Panc1 (cell line): ENCODE results near the gene TRIOBP.

Experiments used
- POLR2AphosphoS5 ChIP-seq: IDR thresholded peaks from 2 replicates; pipeline ENCODE4 v1.6.1; 2012; ENCODE audit warnings: mild to moderate bottlenecking, low read depth, low read length, moderate library complexity
- SIN3A ChIP-seq: IDR thresholded peaks from 2 replicates; pipeline ENCODE4 v1.6.1; 2012; ENCODE audit warnings: low read depth, mild to moderate bottlenecking, low read length, moderate library complexity, borderline replicate concordance; ENCODE audit not compliant: insufficient read depth
- TCF7L2 ChIP-seq: IDR thresholded peaks from 2 replicates; pipeline ENCODE4 v1.6.1; 2011; ENCODE audit warnings: mild to moderate bottlenecking, low read depth, low read length, inconsistent platforms
- TF ChIP-seq, protein P1 (sequence below): fragments of 450-650 bp; IDR thresholded peaks from 2 replicates; pipeline ENCODE4 v1.5.1; 2017; ENCODE audit warnings: mild to moderate bottlenecking
- TF ChIP-seq, protein P2 (sequence below), 2 experiments: IDR thresholded peaks; 2 replicates each; pipeline ENCODE4 v1.6.1; 2011 to 2012; ENCODE audit warnings: low read depth in 2 of 2, control low read depth in 1 of 2, low read length in 1 of 2, mild to moderate bottlenecking in 1 of 2, moderate library complexity in 1 of 2; ENCODE audit not compliant: insufficient read depth in 1 of 2

DNA sequence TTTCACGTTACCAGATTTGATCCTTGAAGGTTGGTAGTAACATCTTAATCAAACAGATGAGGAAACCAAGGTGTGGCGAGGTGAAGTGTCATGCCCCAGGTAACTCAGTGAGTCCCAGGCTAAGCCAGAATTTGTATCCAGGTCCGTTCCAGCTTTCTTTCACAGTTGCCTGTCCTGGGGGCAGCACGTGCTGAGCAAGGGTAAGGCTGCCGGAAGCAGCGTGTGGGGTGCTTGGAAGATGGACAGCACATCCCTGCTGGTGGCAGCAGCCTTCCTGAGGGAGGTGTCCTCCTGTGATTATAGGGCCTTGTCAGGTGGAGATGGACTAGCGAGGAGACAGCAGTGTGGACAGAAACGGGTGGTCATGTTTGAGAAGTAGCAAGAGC lies 50.9 kb downstream of the TRIOBP start:
- no peak for TF ChIP-seq POLR2AphosphoS5
- TF ChIP-seq, protein P1, sequence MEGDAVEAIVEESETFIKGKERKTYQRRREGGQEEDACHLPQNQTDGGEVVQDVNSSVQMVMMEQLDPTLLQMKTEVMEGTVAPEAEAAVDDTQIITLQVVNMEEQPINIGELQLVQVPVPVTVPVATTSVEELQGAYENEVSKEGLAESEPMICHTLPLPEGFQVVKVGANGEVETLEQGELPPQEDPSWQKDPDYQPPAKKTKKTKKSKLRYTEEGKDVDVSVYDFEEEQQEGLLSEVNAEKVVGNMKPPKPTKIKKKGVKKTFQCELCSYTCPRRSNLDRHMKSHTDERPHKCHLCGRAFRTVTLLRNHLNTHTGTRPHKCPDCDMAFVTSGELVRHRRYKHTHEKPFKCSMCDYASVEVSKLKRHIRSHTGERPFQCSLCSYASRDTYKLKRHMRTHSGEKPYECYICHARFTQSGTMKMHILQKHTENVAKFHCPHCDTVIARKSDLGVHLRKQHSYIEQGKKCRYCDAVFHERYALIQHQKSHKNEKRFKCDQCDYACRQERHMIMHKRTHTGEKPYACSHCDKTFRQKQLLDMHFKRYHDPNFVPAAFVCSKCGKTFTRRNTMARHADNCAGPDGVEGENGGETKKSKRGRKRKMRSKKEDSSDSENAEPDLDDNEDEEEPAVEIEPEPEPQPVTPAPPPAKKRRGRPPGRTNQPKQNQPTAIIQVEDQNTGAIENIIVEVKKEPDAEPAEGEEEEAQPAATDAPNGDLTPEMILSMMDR, result no peak
- TF ChIP-seq, protein P2, sequence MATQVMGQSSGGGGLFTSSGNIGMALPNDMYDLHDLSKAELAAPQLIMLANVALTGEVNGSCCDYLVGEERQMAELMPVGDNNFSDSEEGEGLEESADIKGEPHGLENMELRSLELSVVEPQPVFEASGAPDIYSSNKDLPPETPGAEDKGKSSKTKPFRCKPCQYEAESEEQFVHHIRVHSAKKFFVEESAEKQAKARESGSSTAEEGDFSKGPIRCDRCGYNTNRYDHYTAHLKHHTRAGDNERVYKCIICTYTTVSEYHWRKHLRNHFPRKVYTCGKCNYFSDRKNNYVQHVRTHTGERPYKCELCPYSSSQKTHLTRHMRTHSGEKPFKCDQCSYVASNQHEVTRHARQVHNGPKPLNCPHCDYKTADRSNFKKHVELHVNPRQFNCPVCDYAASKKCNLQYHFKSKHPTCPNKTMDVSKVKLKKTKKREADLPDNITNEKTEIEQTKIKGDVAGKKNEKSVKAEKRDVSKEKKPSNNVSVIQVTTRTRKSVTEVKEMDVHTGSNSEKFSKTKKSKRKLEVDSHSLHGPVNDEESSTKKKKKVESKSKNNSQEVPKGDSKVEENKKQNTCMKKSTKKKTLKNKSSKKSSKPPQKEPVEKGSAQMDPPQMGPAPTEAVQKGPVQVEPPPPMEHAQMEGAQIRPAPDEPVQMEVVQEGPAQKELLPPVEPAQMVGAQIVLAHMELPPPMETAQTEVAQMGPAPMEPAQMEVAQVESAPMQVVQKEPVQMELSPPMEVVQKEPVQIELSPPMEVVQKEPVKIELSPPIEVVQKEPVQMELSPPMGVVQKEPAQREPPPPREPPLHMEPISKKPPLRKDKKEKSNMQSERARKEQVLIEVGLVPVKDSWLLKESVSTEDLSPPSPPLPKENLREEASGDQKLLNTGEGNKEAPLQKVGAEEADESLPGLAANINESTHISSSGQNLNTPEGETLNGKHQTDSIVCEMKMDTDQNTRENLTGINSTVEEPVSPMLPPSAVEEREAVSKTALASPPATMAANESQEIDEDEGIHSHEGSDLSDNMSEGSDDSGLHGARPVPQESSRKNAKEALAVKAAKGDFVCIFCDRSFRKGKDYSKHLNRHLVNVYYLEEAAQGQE (IDR thresholded peaks at IDR 0.05; ENCODE audit: insufficient read depth in 1 of 2, low read depth in 2 of 2, low read length in 1 of 2), result no peak
- no peak for TF ChIP-seq SIN3A
- no peak for TF ChIP-seq TCF7L2
